ENCODE results near the gene ZNF84.

Gene ZNF84

DNA sequence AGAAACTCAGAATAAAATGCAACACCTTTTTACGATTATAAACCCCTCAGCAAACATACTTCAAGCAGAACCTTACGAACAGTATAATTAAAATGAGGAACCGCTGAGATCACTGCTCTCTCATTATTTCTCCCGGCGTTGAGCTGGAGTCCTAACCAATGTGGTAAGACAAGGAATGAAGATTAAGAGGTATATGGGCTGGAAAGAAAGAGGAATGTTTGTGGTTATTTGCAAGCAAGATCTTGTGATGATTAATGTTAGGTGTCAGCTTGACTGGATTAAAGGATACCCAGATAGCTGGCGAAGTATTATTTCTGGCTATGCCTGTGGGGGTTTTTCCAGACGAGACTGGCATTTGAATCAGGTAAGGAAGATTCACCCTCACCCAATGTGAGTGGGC lies 10.3 kb upstream of the ZNF84 start:
- H3K9me3 ChIP-seq (ENCODE audit: insufficient read depth, low read length) = peaks cover 8% of the 10 kb centered on the region; the same call in 1 of the 2 replicates

DNA sequence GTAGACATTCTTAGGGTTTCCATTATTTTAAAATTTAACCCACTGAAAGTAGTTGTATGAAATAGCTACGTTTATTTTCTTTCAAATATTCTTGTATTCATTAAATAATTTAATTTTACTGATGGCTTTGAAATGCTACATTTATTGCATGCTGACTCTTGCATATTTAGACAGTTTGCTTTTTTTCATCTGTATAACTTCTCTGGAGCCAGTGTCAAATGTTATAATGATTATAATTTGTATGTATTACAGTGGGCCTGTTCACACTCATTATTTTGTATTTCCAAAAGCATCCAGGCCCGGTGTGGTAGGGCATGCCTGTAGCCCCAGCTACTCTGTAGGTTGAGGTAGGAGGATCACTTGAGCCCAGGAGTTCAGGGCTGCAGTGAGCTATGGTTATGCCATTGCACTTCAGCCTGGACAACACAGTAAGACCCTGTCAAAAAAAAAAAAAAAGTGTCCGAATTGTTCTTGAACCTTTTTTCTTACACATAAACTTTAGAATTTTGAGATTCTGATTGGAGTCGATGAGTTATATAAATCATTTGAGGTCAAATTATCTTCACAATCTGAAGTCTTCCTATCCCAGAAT lies 905 bp downstream of the ZNF84 start:
- peaks cover 53% of the 10 kb centered on the region for H3K79me2 ChIP-seq (ENCODE audit: low read length)
- no peaks in the 10 kb centered on the region for H4K20me1 ChIP-seq (ENCODE audit: insufficient read depth, low read length)
- H3K4me3 ChIP-seq (ENCODE audit: low read length) = peak overlapping the region; percentile 87
- H3K27ac ChIP-seq (ENCODE audit: low read length) = peak overlapping the region; percentile 80
- H3K9me3 ChIP-seq (ENCODE audit: insufficient read depth, low read length) = peaks cover 62% of the 10 kb centered on the region
- H3K36me3 ChIP-seq (replicated peaks; ENCODE audit: low read depth, low read length) = peaks cover 53% of the 10 kb centered on the region
- 0 out of 2 replicates have a peak, but pooled peaks cover 3% of the 10 kb centered on the region for H3K4me1 ChIP-seq (ENCODE audit: low read length)
- TF ChIP-seq EZH2phosphoT487 (IDR thresholded peaks at IDR 0.05; ENCODE audit: low read depth) (no peak), CTCF (IDR thresholded peaks at IDR 0.05; ENCODE audit: low read depth, low read length) (no peak)
- H3K4me2 ChIP-seq (ENCODE audit: low read length) = peak overlapping the region; percentile 70
- peak overlapping the region; percentile 84 for H3K9ac ChIP-seq (ENCODE audit: low read length)
- H3K27me3 ChIP-seq (ENCODE audit: low read depth, low read length) = no peaks in the 10 kb centered on the region
- peak overlapping the region; percentile 86; the same call in 1 of the 2 replicates for H2AFZ ChIP-seq (ENCODE audit: low read depth, low read length)

More for the DNA sequence above, 10.3 kb upstream of the ZNF84 start:
- H3K27ac ChIP-seq (ENCODE audit: low read length) = no peak overlapping the region
- no peaks in the 10 kb centered on the region for H3K4me1 ChIP-seq (ENCODE audit: low read length)
- H2AFZ ChIP-seq (ENCODE audit: low read depth, low read length) = no peak overlapping the region
- no peak overlapping the region for H3K4me3 ChIP-seq (ENCODE audit: low read length)
- H3K9ac ChIP-seq (ENCODE audit: low read length) = no peak overlapping the region
- peaks cover 27% of the 10 kb centered on the region for H3K36me3 ChIP-seq (replicated peaks; ENCODE audit: low read depth, low read length)
- no peaks in the 10 kb centered on the region for H3K79me2 ChIP-seq (ENCODE audit: low read length)
- H3K27me3 ChIP-seq (ENCODE audit: low read depth, low read length) = no peaks in the 10 kb centered on the region
- H3K4me2 ChIP-seq (ENCODE audit: low read length) = no peak overlapping the region
- H4K20me1 ChIP-seq (ENCODE audit: insufficient read depth, low read length) = no peaks in the 10 kb centered on the region
- TF ChIP-seq EZH2phosphoT487 (IDR thresholded peaks at IDR 0.05; ENCODE audit: low read depth) = no peak
- TF ChIP-seq CTCF (IDR thresholded peaks at IDR 0.05; ENCODE audit: low read depth, low read length) = no peak

- H3K36me3 ChIP-seq (replicated peaks; ENCODE audit: low read depth, low read length) = peaks cover 97% of the 10 kb centered on the region
- TF ChIP-seq EZH2phosphoT487 (IDR thresholded peaks at IDR 0.05; ENCODE audit: low read depth) = no peak
- TF ChIP-seq CTCF (IDR thresholded peaks at IDR 0.05; ENCODE audit: low read depth, low read length) = no peak
- H2AFZ ChIP-seq (ENCODE audit: low read depth, low read length) = no peak overlapping the region
- H3K27ac ChIP-seq (ENCODE audit: low read length) = no peak overlapping the region
- no peak overlapping the region for H3K9ac ChIP-seq (ENCODE audit: low read length)
- H3K79me2 ChIP-seq (ENCODE audit: low read length) = peaks cover 20% of the 10 kb centered on the region
- H4K20me1 ChIP-seq (ENCODE audit: insufficient read depth, low read length) = no peaks in the 10 kb centered on the region
- no peaks in the 10 kb centered on the region for H3K27me3 ChIP-seq (ENCODE audit: low read depth, low read length)
- H3K9me3 ChIP-seq (ENCODE audit: insufficient read depth, low read length) = peaks cover 81% of the 10 kb centered on the region
- H3K4me1 ChIP-seq (ENCODE audit: low read length) = no peaks in the 10 kb centered on the region
- no peak overlapping the region for H3K4me2 ChIP-seq (ENCODE audit: low read length)
- no peak overlapping the region for H3K4me3 ChIP-seq (ENCODE audit: low read length)
Observed at GRCh38 chr12:133046698-133047097, 9.4 kb downstream of the ZNF84 start.

DNA sequence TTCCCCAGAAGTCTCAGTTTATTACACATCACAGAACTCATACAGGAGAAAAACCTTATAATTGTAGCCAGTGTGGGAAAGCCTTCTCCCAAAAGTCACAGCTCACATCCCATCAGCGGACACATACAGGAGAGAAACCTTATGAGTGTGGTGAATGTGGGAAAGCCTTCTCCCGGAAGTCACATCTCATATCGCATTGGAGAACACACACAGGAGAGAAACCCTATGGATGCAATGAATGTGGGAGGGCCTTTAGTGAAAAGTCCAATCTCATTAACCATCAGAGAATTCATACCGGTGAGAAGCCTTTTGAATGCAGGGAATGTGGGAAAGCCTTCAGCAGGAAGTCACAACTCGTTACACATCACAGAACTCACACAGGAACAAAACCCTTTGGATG lies 20.1 kb downstream of the ZNF84 start:
- TF ChIP-seq CTCF (IDR thresholded peaks at IDR 0.05; ENCODE audit: low read depth, low read length) (no peak), EZH2phosphoT487 (IDR thresholded peaks at IDR 0.05; ENCODE audit: low read depth) (no peak)

More for the DNA sequence above, 20.1 kb downstream of the ZNF84 start:
- Histone ChIP-seq H4K20me1 (ENCODE audit: insufficient read depth, low read length) (no peaks in the 10 kb centered on the region), H3K79me2 (ENCODE audit: low read length) (no peaks in the 10 kb centered on the region), H3K9me3 (ENCODE audit: insufficient read depth, low read length) (peaks cover 84% of the 10 kb centered on the region), H3K9ac (ENCODE audit: low read length) (no peak overlapping the region), H3K4me2 (ENCODE audit: low read length) (no peak overlapping the region), H3K36me3 (replicated peaks; ENCODE audit: low read depth, low read length) (peaks cover 90% of the 10 kb centered on the region), H3K4me3 (ENCODE audit: low read length) (no peak overlapping the region; the same call in 1 of the 2 replicates), H2AFZ (ENCODE audit: low read depth, low read length) (no peak overlapping the region), H3K4me1 (ENCODE audit: low read length) (no peaks in the 10 kb centered on the region), H3K27ac (ENCODE audit: low read length) (no peak overlapping the region), H3K27me3 (ENCODE audit: low read depth, low read length) (no peaks in the 10 kb centered on the region)
